K562 (cell line): Measurements from ENCODE around the gene RNF44. TPM values are rescaled to one million over a fixed set of nuclear protein-coding genes. Genes with fewer than 3 reads are reported as not detected.
A peak's percentile ranks its signal among the peaks of the same experiment; 100 is the strongest.

Source experiments
- ATF4 ChIP-seq: fragments of 450-650 bp; formaldehyde crosslinking; IDR thresholded peaks from 2 replicates; pipeline ENCODE4 v1.4.0; 2022; ENCODE audit warnings: mild to moderate bottlenecking, moderate library complexity
- ELF2 ChIP-seq: fragments of 250-450 bp; sonication (Bioruptor Pico); IDR thresholded peaks from 2 replicates; pipeline ENCODE4 v1.5.0; 2021; ENCODE audit warnings: mild to moderate bottlenecking
- HNRNPK ChIP-seq: fragments of 200-400 bp; formaldehyde crosslinking; IDR thresholded peaks from one replicate; pipeline ENCODE4 v1.6.1; 2018; ENCODE audit warnings: mild to moderate bottlenecking, low read depth, low read length; ENCODE audit not compliant: poor library complexity, severe bottlenecking
- IFI16 ChIP-seq: fragments of 250-450 bp; sonication (Bioruptor Pico); IDR thresholded peaks from 2 replicates; pipeline ENCODE4 v2.1.2; 2022; ENCODE audit warnings: mild to moderate bottlenecking, inconsistent platforms
- NFE2L1 ChIP-seq: fragments of 450-650 bp; IDR thresholded peaks from 2 replicates; pipeline ENCODE4 v1.6.1; 2016; ENCODE audit warnings: missing genetic modification characterization, low read depth, mild to moderate bottlenecking, missing compliant biosample characterization, moderate library complexity, borderline replicate concordance
- NONO ChIP-seq, 2 experiments: fragments of 200-400 bp in 1 of 2; fragments of 450-650 bp in 1 of 2; formaldehyde crosslinking in 1 of 2; IDR thresholded peaks; 2 replicates each; pipeline ENCODE4 v1.6.1; 2017; ENCODE audit warnings: low read depth in 2 of 2, mild to moderate bottlenecking in 2 of 2, moderate library complexity in 2 of 2, low read length in 1 of 2
- RAD21 ChIP-seq, 2 experiments: fragments of 250-450 bp in 1 of 2; fragments of 450-650 bp in 1 of 2; sonication (Bioruptor Pico) in 1 of 2; formaldehyde crosslinking in 1 of 2; IDR thresholded peaks in 1 of 2; conservative IDR thresholded peaks in 1 of 2; 2 replicates each; pipeline versions ENCODE4 v1.4.0 to v1.8.0; 2020 to 2022; ENCODE audit warnings: mild to moderate bottlenecking in 2 of 2, moderate library complexity in 1 of 2
- SIN3B ChIP-seq: fragments of 450-650 bp; IDR thresholded peaks from 2 replicates; pipeline ENCODE4 v1.6.1; 2017; ENCODE audit warnings: low read depth, mild to moderate bottlenecking, moderate library complexity
- TAF1 ChIP-seq: IDR thresholded peaks from 2 replicates; pipeline ENCODE4 v1.6.1; 2011; ENCODE audit warnings: mild to moderate bottlenecking, low read length, moderate library complexity; ENCODE audit not compliant: insufficient read depth, control insufficient read depth, severe bottlenecking; ENCODE audit errors: extremely low read depth
- THAP12 ChIP-seq: fragments of 250-450 bp; sonication (Bioruptor Pico); IDR thresholded peaks from 2 replicates; pipeline ENCODE4 v1.9.0; 2021; ENCODE audit warnings: mild to moderate bottlenecking, inconsistent platforms
- ZBTB7A ChIP-seq: IDR thresholded peaks from 2 replicates; pipeline ENCODE4 v1.6.1; 2011; ENCODE audit warnings: low read depth, mild to moderate bottlenecking, low read length, moderate library complexity, borderline replicate concordance; ENCODE audit not compliant: control insufficient read depth
- ZNF511 ChIP-seq: sonication (generic); formaldehyde crosslinking; IDR thresholded peaks from 2 replicates; pipeline ENCODE4 v1.8.0; 2022; ENCODE audit warnings: mild to moderate bottlenecking, missing genetic modification reagents
- ZNF584 ChIP-seq: fragments of 200-800 bp; sonication (Bioruptor generic); IDR thresholded peaks from 2 replicates; pipeline ENCODE4 v1.6.1; 2016; ENCODE audit warnings: low read depth, mild to moderate bottlenecking, missing genetic modification characterization, missing compliant biosample characterization
- ZNF592 ChIP-seq: fragments of 450-650 bp; IDR thresholded peaks from 2 replicates; pipeline ENCODE4 v1.6.1; 2017; ENCODE audit warnings: antibody characterized with exemption, mild to moderate bottlenecking
- polyA plus RNA-seq, 8 experiments: library from polyadenylated mRNA; depleted of rRNA in 4 of 8; stranded (reverse) in 5 of 8; unstranded in 3 of 8; fragments of >200 nt; fragmentation: Nextera tagmentation in 2 of 8; fragmentation: Illumina TruSeq in 1 of 8; extraction: Ambion mirVana in 2 of 8; extraction: Trizol in 1 of 8; gene quantifications; 2 replicates each; pipeline versions ENCODE4 v1.2.1 to v1.2.3, GENCODE V29; 2011 to 2014; ENCODE audit warnings: inconsistent platforms in 1 of 8, missing spikeins in 1 of 8
- total RNA-seq, 7 experiments: library from RNA; depleted of rRNA in 6 of 7; stranded (reverse); fragments of >200 nt in 6 of 7; fragmentation: Illumina TruSeq in 2 of 7; extraction: Trizol in 2 of 7; gene quantifications; 2 replicates each; pipeline versions ENCODE4 v1.2.1 to v1.2.3, GENCODE V29; 2011 to 2021; ENCODE audit warnings: low replicate concordance in 1 of 7
- TF ChIP-seq, protein P1 (sequence below): conservative IDR thresholded peaks from 2 replicates; pipeline ENCODE4 v1.6.1; 2011; ENCODE audit warnings: low read depth, mild to moderate bottlenecking, low read length; ENCODE audit not compliant: control insufficient read depth

The RNF44 gene
- total and polyA plus RNA-seq, 9 of the 15 experiments (the other 6 are each of a cell fraction or from before 2014, with no cell fraction given), result 1.6 to 82.6 (median 7.4) TPM

DNA sequence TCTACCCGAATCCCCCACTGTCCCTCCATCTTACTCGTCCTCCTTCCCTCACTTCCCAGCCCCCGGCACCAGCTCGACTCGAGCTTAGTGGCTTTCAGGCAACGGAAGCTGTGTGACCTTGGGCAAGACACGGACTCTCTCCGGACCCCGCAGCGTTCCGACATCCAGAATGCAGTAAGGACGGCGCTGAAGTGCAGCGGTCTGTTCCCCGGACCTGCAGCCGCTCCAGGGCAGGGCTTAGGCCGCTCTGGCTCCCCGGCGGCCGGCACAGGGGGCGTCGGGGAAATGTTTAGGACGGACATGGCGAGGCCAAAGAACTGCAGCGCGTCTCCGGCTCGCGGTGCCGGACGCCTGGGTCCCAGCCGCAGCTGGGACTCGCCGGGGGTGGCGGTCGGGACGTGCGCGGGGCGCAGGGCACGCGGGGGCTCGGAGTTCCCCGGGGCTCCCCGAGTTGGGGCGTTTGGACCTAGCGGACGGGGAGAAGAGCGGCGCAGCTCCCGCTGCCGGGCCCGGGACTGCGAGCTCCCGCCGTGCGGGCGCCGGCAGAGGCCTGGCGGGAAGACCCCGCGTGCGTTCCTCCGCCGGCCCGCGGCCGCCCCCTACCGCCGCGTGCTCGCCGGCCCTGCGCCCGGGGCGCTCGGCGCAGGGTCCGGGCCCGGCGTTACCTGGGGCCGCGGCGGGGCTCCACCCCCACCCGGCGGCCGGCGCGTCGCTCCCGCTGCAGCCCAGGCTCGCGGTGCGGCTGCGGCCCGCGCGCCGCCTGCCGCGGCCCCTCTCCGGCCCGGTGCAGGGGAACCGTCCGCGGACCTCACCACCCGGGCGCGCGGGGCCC is 5.6 kb upstream of the RNF44 start (continued):
- TF ChIP-seq RAD21 (CRISPR knock-in tag; conservative IDR thresholded peaks at IDR 0.05 in 1 of 2, IDR thresholded peaks at IDR 0.05 in 1 of 2) (peak in 1 of 2 experiments; percentile 57; a peak in 2 of 4 replicates), ZNF584 (CRISPR knock-in tag) (no peak), IFI16 (CRISPR knock-in tag) (no peak), ZNF511 (CRISPR knock-in tag) (no peak), HNRNPK (no peak), ELF2 (CRISPR knock-in tag) (0 out of 2 replicates have a peak, but pooled peaks have one; percentile 3), ZNF592 (peak; percentile 29; the same call in 1 of the 2 replicates), TAF1 (peak; percentile 15), ZBTB7A (peak; percentile 92; the same call in 1 of the 2 replicates), NONO (IDR thresholded peaks at IDR 0.05; ENCODE audit: low read depth in 2 of 2, low read length in 1 of 2) (peak in 1 of 2 experiments; percentile 95; a peak in 3 of 4 replicates), NFE2L1 (tag) (no peak), THAP12 (CRISPR knock-in tag) (peak; percentile 37; the same call in 1 of the 2 replicates), SIN3B (0 out of 2 replicates have a peak, but pooled peaks have one; percentile 49), ATF4 (CRISPR knock-in tag) (no peak)
- TF ChIP-seq, protein P1, sequence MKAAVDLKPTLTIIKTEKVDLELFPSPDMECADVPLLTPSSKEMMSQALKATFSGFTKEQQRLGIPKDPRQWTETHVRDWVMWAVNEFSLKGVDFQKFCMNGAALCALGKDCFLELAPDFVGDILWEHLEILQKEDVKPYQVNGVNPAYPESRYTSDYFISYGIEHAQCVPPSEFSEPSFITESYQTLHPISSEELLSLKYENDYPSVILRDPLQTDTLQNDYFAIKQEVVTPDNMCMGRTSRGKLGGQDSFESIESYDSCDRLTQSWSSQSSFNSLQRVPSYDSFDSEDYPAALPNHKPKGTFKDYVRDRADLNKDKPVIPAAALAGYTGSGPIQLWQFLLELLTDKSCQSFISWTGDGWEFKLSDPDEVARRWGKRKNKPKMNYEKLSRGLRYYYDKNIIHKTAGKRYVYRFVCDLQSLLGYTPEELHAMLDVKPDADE, result 0 out of 2 replicates have a peak, but pooled peaks have one; percentile 27
